Trophoblast cell (in vitro differentiated cells and primary cell): ENCODE data around the gene LMF1.
"Not testable (repeated sequence)": the region's sequence is repeated elsewhere in the genome, so short reads cannot be mapped to it uniquely, and the experiment has no call there.

ENCODE experiments used
- DNase-seq, 2 donors: peaks; one replicate each; pipeline ENCODE4 v3.0.0-alpha.2; 2016
- H2AFZ ChIP-seq: 2 replicates; pipeline ENCODE4 v1.6.1; 2013; ENCODE audit warnings: low read length, moderate library complexity, mild to moderate bottlenecking; ENCODE audit not compliant: insufficient read depth, poor library complexity
- H2AK5ac ChIP-seq: 2 replicates; pipeline ENCODE4 v1.6.1; 2013; ENCODE audit warnings: mild to moderate bottlenecking, low read length
- H2BK120ac ChIP-seq: 2 replicates; pipeline ENCODE4 v1.6.1; 2013; ENCODE audit warnings: low read length, mild to moderate bottlenecking, moderate library complexity; ENCODE audit not compliant: insufficient read depth, poor library complexity
- H2BK12ac ChIP-seq: 2 replicates; pipeline ENCODE4 v1.6.1; 2013; ENCODE audit warnings: mild to moderate bottlenecking, low read length, moderate library complexity
- H2BK5ac ChIP-seq: 2 replicates; pipeline ENCODE4 v1.6.1; 2013; ENCODE audit warnings: low read length, low read depth, moderate library complexity, mild to moderate bottlenecking; ENCODE audit not compliant: poor library complexity
- H3K14ac ChIP-seq: 2 replicates; pipeline ENCODE4 v1.6.1; 2013; ENCODE audit warnings: mild to moderate bottlenecking, low read length
- H3K18ac ChIP-seq: 2 replicates; pipeline ENCODE4 v1.6.1; 2013; ENCODE audit warnings: mild to moderate bottlenecking, low read length
- H3K23ac ChIP-seq: 2 replicates; pipeline ENCODE4 v1.6.1; 2013; ENCODE audit warnings: low read length
- H3K27ac ChIP-seq: 2 replicates; pipeline ENCODE4 v1.5.1; 2013; ENCODE audit warnings: low read depth, mild to moderate bottlenecking, inconsistent platforms, low read length, moderate library complexity
- H3K27me3 ChIP-seq: 2 replicates; pipeline ENCODE4 v1.6.1; 2013; ENCODE audit warnings: inconsistent platforms, mild to moderate bottlenecking, low read length, moderate library complexity; ENCODE audit not compliant: insufficient read depth
- H3K36me3 ChIP-seq, 2 experiments: 1 replicate in 1 of 2; 2 replicates in 1 of 2; pipeline ENCODE4 v1.6.1; 2013; ENCODE audit warnings: low read length in 2 of 2, mild to moderate bottlenecking in 2 of 2, moderate library complexity in 1 of 2; ENCODE audit not compliant: insufficient read depth in 2 of 2, control insufficient read depth in 1 of 2
- H3K4ac ChIP-seq: 2 replicates; pipeline ENCODE4 v1.6.1; 2013; ENCODE audit warnings: low read depth, mild to moderate bottlenecking, low read length, moderate library complexity
- H3K4me1 ChIP-seq, 2 experiments: 1 replicate in 1 of 2; 2 replicates in 1 of 2; pipeline ENCODE4 v1.6.1; 2013; ENCODE audit warnings: low read length in 2 of 2, mild to moderate bottlenecking in 2 of 2, moderate library complexity in 1 of 2; ENCODE audit not compliant: insufficient read depth in 2 of 2, control insufficient read depth in 1 of 2
- H3K4me2 ChIP-seq: 2 replicates; pipeline ENCODE4 v1.6.1; 2013; ENCODE audit warnings: inconsistent platforms, mild to moderate bottlenecking, low read length, moderate library complexity
- H3K4me3 ChIP-seq: 2 replicates; pipeline ENCODE4 v1.5.1; 2013; ENCODE audit warnings: mild to moderate bottlenecking, low read depth, low read length, inconsistent platforms
- H3K79me1 ChIP-seq: one replicate; pipeline ENCODE4 v1.6.1; 2013; ENCODE audit warnings: low read length
- H3K79me2 ChIP-seq: 2 replicates; pipeline ENCODE4 v1.6.1; 2013; ENCODE audit warnings: low read length, mild to moderate bottlenecking; ENCODE audit not compliant: control insufficient read depth, insufficient read depth, poor library complexity
- H3K9ac ChIP-seq: 2 replicates; pipeline ENCODE4 v1.6.1; 2013; ENCODE audit warnings: mild to moderate bottlenecking, low read length
- H3K9me3 ChIP-seq: 2 replicates; pipeline ENCODE4 v1.6.1; 2013; ENCODE audit warnings: low read depth, mild to moderate bottlenecking, control low read depth, inconsistent platforms, low read length; ENCODE audit not compliant: insufficient read depth
- H4K12ac ChIP-seq: 2 replicates; pipeline ENCODE4 v1.6.1; 2013; ENCODE audit warnings: low read depth, mild to moderate bottlenecking, low read length, moderate library complexity
- H4K8ac ChIP-seq: 2 replicates; pipeline ENCODE4 v1.6.1; 2013; ENCODE audit warnings: low read depth, mild to moderate bottlenecking, low read length, moderate library complexity
- H4K91ac ChIP-seq: one replicate; pipeline ENCODE4 v1.6.1; 2013; ENCODE audit warnings: low read depth, mild to moderate bottlenecking, low read length, moderate library complexity
- WGBS: extraction: QIAGEN DNeasy Blood & Tissue Kit; methylation state at CpG from one replicate; pipeline ENCODE4 v1.1.7; 2013; ENCODE audit warnings: missing lambda C conversion rate; ENCODE audit not compliant: insufficient read length, insufficient coverage; ENCODE audit errors: extremely low coverage; 5-methylcytosine and 5-hydroxymethylcytosine counted together

LMF1 gene

GRCh38 chr16:860891-861290 is 109.9 kb downstream of the LMF1 start:
- Histone ChIP-seq H4K12ac (no peak overlapping the region), H3K27ac (no peak overlapping the region), H3K27me3 (no peaks in the 10 kb centered on the region), H3K4me2 (no peak overlapping the region), H4K91ac (no peak overlapping the region), H3K23ac (no peak overlapping the region), H2BK12ac (no peak overlapping the region), H3K79me1 (no peaks in the 10 kb centered on the region), H3K79me2 (no peaks in the 10 kb centered on the region), H3K36me3 (no peaks in the 10 kb centered on the region), H2BK5ac (no peak overlapping the region), H3K4me3 (no peak overlapping the region), H3K4me1 (no peaks in the 10 kb centered on the region), H3K18ac (no peak overlapping the region), H2AK5ac (no peak overlapping the region), H3K14ac (no peak overlapping the region), H3K9me3 (peaks cover 35% of the 10 kb centered on the region), H2BK120ac (no peak overlapping the region), H4K8ac (no peak overlapping the region), H3K9ac (no peak overlapping the region), H2AFZ (no peak overlapping the region), H3K4ac (no peak overlapping the region)
- DNase-seq, result no peak
- no CpG with 5 or more reads among the region's 10 CpGs for WGBS

DNA sequence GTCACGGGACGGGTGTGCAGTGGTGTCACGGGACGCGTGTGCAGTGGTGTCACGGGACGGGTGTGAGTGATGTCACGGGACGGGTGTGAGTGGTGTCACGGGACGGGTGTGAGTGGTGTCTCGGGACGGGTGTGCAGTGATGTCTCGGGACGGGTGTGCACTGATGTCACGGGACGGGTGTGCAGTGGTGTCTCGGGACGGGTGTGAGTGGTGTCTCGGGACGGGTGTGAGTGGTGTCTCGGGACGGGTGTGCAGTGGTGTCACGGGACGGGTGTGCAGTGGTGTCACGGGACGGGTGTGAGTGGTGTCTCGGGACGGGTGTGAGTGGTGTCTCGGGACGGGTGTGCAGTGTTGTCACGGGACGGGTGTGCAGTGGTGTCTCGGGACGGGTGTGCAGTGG is 111.8 kb downstream of the LMF1 start:
- no CpG with 5 or more reads among the region's 35 CpGs for WGBS
- H3K27ac ChIP-seq, H2BK12ac ChIP-seq: not testable (repeated sequence)

GRCh38 chr16:858441-858840 is 112.3 kb downstream of the LMF1 start:
- WGBS, result no CpG with 5 or more reads among the region's 36 CpGs

More for the DNA sequence above, 111.8 kb downstream of the LMF1 start:
- H3K4me3 ChIP-seq, H3K23ac ChIP-seq, H3K79me2 ChIP-seq, H3K36me3 ChIP-seq, H2BK5ac ChIP-seq, H3K14ac ChIP-seq, H3K4me2 ChIP-seq, H2AFZ ChIP-seq, H3K79me1 ChIP-seq, H3K9ac ChIP-seq, H4K12ac ChIP-seq, H4K91ac ChIP-seq, H3K4me1 ChIP-seq, DNase-seq, H3K18ac ChIP-seq, H3K4ac ChIP-seq, H3K27me3 ChIP-seq, H4K8ac ChIP-seq, H2AK5ac ChIP-seq, H2BK120ac ChIP-seq: not testable (repeated sequence)
- peaks cover 51% of the 10 kb centered on the region for H3K9me3 ChIP-seq

GRCh38 chr16:856811-857210 is 114.0 kb downstream of the LMF1 start:
- no peak overlapping the region for H3K4ac ChIP-seq
- WGBS, result no CpG with 5 or more reads among the region's 24 CpGs
- no peak overlapping the region for H2AFZ ChIP-seq
- no peaks in the 10 kb centered on the region for H3K4me1 ChIP-seq
- H2BK120ac ChIP-seq, result no peak overlapping the region
- no peak overlapping the region for H2BK5ac ChIP-seq
- no peaks in the 10 kb centered on the region for H3K79me1 ChIP-seq
- no peak overlapping the region for H4K91ac ChIP-seq
- no peak for DNase-seq
- no peaks in the 10 kb centered on the region for H3K27me3 ChIP-seq
- no peak overlapping the region for H4K8ac ChIP-seq
- no peak overlapping the region for H3K14ac ChIP-seq
- no peak overlapping the region for H3K9ac ChIP-seq
- H3K79me2 ChIP-seq, result no peaks in the 10 kb centered on the region
- no peak overlapping the region for H2BK12ac ChIP-seq
- no peak overlapping the region for H2AK5ac ChIP-seq
- H4K12ac ChIP-seq, result no peak overlapping the region
- no peak overlapping the region for H3K23ac ChIP-seq
- H3K36me3 ChIP-seq, result no peaks in the 10 kb centered on the region
- no peak overlapping the region for H3K4me3 ChIP-seq
- H3K27ac ChIP-seq, result no peak overlapping the region
- no peak overlapping the region for H3K18ac ChIP-seq
- H3K9me3 ChIP-seq, result peaks cover 63% of the 10 kb centered on the region
- no peak overlapping the region for H3K4me2 ChIP-seq

More at GRCh38 chr16:858441-858840, 112.3 kb downstream of the LMF1 start:
- not testable (repeated sequence) for H3K79me2 ChIP-seq, H3K9ac ChIP-seq, H3K14ac ChIP-seq, H3K23ac ChIP-seq, H2BK120ac ChIP-seq, H4K12ac ChIP-seq, H4K91ac ChIP-seq, H4K8ac ChIP-seq, H3K27ac ChIP-seq, H3K36me3 ChIP-seq, H3K4me2 ChIP-seq, H2BK5ac ChIP-seq, H3K4ac ChIP-seq, H3K18ac ChIP-seq, H2AFZ ChIP-seq, H2AK5ac ChIP-seq, H3K4me3 ChIP-seq, H3K79me1 ChIP-seq, H3K4me1 ChIP-seq, DNase-seq, H2BK12ac ChIP-seq, H3K27me3 ChIP-seq
- H3K9me3 ChIP-seq, result peaks cover 55% of the 10 kb centered on the region
